Measurements from ENCODE around the gene PDGFRB.

- no peak for TF ChIP-seq CTCF (conservative IDR thresholded peaks at IDR 0.05; ENCODE audit: low read depth, low read length)
- no peak for TF ChIP-seq POLR2A (IDR thresholded peaks at IDR 0.05; ENCODE audit: low read depth, low read length)
- no peak for TF ChIP-seq USF2 (IDR thresholded peaks at IDR 0.05; ENCODE audit: low read depth, low read length)
- TF ChIP-seq NFE2L2 (IDR thresholded peaks at IDR 0.05; ENCODE audit: low read depth, low read length), result no peak
- TF ChIP-seq BHLHE40 (IDR thresholded peaks at IDR 0.05; ENCODE audit: low read depth, low read length), result no peak
- TF ChIP-seq MXI1 (IDR thresholded peaks at IDR 0.05; ENCODE audit: borderline replicate concordance, low read depth, low read length), result no peak
- TF ChIP-seq RFX5 (IDR thresholded peaks at IDR 0.05; ENCODE audit: low read depth, low read length), result no peak
- TF ChIP-seq RCOR1 (IDR thresholded peaks at IDR 0.05; ENCODE audit: insufficient replicate concordance, low read length), result no peak
- TF ChIP-seq SMC3 (IDR thresholded peaks at IDR 0.05; ENCODE audit: low read depth, low read length), result no peak
Observed at GRCh38 chr5:150184006-150184405, 28.4 kb upstream of the PDGFRB start.
